HG03066 (cell line): Measurements from ENCODE around the gene TMEM158.
A peak's percentile ranks its signal among the peaks of the same experiment; 100 is the strongest.

Source experiments
- ATAC-seq: cut with Tn5 transposase; IDR thresholded peaks from one replicate; pipeline ENCODE4 v1.9.1; 2021; ENCODE audit warnings: low read depth; ENCODE audit not compliant: unreplicated experiment

The TMEM158 gene

GRCh38 chr3:45234250-45234649 is 8.2 kb upstream of the TMEM158 start:
- no peak for ATAC-seq

GRCh38 chr3:45232521-45232920 is 6.4 kb upstream of the TMEM158 start:
- no peak for ATAC-seq

DNA sequence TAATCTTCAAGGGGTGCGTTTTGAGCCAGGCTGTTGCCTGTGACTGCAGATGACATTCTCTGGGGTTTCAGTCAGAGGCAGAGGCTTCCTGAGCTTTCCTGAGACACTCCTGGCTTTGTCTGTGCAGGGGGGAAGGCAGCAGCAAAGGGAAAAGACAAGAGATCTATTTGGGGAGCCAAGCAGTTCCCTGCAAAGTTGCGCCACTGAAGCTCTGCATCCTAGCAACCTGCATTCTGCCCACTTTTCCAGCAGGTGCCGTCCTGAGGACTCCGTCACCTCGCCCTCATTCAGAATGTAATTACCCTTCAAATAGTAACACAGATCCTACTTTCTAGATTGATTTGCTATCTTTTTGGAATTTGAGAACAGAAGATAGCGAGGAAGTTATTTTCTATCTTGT is 1.9 kb upstream of the TMEM158 start:
- no peak for ATAC-seq

- no peak for ATAC-seq
Observed at GRCh38 chr3:45227071-45227820, 1.2 kb upstream of the TMEM158 start.

GRCh38 chr3:45225465-45226205 is 452 bp downstream of the TMEM158 start:
- peak; percentile 33 for ATAC-seq

GRCh38 chr3:45224824-45225464 is 1.1 kb downstream of the TMEM158 start:
- peak; percentile 19 for ATAC-seq

DNA sequence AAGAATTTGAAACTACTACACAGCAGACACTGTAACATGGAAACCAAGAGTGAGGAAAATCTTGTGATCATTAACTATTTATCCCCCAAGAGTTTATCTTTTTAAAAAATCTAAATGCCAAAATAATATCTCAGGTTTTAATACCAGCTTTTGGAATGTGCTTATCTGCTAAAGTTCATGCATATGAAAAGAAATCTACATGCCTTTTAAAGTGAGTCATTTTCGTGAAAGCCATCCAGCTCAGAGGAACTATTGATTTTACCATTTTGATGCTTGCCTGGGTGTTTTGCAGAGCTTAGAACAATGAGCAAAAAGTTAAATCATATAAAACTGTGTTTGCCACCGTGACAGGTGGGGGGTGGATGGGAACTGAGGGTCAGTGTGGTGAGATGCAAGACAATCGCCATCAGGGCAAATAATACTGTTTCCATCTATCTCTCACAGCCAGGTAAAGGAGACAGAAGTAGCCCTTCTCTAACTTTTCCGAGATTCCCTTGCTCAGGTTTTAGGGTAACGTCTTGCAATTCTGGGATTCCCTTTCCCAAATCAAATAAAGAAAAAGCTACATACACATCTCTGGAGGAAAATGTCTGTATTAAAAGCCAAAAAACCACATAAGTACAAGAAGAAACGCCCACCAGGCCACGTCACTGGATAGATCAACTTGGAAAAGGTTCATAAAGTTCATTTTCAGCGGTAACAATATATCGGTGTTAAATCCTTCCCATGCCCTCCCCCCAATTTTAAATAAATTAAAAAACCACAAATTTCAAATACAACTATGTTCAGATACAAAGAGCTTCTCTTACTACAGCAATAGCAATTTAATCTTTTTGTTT is 2.0 kb downstream of the TMEM158 start:
- ATAC-seq, result no peak

- ATAC-seq, result no peak
Observed at GRCh38 chr3:45219694-45220093, 6.4 kb downstream of the TMEM158 start.

DNA sequence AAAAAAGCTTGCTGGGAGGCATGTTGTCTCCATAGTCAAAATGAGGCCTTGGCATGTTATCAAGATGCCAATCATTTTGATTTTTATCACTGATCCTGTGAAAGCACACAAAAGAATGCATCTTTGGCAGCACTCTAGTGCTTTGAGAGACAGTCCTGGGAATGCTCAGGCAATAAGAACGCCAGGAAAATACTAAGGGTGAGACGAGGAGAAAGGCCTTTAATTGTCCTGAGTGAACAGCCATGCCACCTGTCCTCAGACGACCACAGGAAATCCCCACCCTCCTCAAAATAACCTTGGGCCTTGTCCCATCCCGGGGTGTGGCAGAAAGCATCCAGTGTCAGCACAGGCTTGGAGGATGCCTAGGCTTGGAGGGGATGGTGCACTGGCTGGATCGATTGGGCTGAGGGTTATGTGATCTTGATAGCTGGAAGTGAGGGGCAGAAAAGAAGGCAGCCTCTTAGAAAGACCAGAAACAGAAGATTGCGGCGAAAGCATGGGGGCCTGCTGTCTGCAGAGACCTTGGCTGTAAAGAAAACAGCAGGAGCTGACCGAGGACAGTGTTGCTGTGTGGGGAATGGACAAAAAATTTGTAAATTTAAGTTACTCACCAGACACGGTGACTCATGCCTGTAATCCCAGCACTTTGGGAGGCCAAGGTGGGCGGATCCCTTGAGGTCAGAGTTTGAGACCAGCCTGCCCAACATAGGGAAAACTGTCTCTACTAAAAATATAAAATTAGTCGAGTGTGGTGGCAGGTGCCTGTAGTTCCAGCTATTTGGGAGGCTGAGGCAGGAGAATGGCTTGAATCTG is 7.3 kb downstream of the TMEM158 start:
- ATAC-seq, result no peak

DNA sequence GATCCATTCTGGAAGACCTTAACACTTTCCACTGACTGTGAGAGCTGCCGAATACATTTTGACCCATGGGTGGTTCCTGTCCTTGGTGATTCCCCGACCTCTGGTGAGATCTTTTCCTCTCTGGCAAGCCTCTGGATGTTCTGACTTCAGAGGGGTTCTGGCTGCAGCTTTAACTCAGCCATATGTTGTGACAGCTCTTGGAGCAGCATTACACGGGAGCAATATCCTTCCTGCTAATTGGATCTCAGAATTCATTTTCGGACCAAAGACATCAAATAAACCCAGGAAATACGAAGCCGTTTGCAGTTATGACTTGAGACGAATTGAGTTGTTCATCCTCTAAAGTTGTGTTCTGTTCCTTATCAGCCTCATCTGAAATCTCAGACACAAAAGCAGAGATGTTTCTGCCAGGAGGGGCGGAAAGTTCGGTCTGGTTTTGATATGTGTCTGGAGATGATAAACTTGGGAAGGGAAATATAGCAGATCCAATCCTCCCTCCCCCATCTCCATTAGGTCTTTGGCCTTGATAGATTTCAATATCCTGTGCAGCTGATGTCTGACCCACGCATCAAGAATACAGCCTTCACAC is 10.0 kb downstream of the TMEM158 start:
- ATAC-seq, result no peak

- ATAC-seq, result no peak
Observed at GRCh38 chr3:45215466-45215865, 10.6 kb downstream of the TMEM158 start.

- no peak for ATAC-seq
Observed at GRCh38 chr3:45214061-45214680, 11.9 kb downstream of the TMEM158 start.

- no peak for ATAC-seq
Observed at GRCh38 chr3:45212095-45212468, 14.0 kb downstream of the TMEM158 start.

DNA sequence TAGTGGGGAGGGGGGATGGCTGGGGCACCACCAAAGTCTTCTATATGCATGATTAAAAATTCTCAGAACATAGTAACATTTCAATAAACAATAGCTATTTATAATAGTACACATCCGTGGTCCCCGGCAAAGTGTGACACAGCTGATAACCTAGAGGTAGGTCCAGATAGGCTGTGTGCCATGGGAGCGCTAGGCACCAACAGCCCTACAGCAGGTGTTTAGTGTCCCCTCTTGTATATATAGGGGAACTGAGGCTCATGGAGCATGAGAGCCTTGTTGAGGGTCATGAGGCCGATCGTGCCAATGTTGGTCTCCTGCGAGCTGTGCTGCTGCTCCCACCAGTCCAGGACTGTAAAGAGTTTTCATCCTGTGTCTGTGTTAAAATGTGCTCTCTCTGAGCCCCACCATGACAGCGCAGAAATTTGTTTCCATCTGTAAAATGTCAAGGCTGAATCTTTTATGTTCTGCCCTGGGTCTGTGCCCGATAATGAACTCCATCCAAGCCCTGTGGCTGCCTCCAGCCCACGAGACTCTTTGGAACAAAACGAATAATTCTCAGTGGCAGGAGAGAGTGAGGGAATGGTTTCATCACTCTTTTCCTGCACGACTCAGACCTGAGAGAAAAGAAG is 14.5 kb downstream of the TMEM158 start:
- ATAC-seq, result no peak

- no peak for ATAC-seq
Observed at GRCh38 chr3:45210308-45211041, 15.6 kb downstream of the TMEM158 start.

DNA sequence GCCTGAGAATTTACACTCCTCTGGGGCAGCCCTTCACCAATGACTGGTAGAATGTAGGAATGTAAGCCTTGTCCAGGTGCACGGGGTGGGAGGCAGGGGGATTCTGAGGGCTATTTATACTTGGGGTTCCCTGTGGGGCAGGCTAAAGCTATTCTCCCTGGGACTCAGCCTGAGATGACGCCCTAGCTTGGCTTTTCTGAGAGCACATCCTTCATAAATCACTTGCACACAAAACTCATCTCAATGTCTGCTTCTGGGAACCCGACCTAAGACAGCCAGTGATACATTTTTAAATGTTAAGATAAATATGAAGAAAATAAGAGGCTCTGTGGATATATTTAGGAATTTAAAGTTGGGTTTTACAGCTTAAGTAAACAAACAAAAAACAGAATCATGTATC is 16.6 kb downstream of the TMEM158 start:
- ATAC-seq, result no peak

DNA sequence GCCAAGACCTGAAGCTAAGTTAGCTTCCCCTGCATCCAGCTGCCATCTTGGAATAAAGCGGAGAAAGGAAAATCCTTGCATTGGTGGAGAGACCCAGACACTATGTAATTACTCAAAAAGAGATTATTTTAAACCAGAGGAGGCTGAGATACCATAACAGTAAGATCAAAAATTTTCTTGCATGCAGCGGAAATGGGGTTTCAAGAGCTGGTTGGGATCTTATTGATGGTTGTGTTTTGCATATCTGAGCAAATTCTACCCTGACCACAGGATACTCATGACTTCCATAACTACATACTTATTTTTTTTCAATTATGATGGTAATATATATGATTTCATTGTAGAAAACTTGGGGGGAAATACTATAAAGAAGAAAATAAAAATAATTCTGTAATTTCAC is 17.5 kb downstream of the TMEM158 start:
- no peak for ATAC-seq

GRCh38 chr3:45207446-45207845 is 18.6 kb downstream of the TMEM158 start:
- no peak for ATAC-seq
